ENCODE data around the gene CD27. TPM values are rescaled to one million over a fixed set of nuclear protein-coding genes. Genes with fewer than 3 reads are reported as not detected.

Gene CD27
- total RNA-seq, 1 donor from 2014 or later = not detected

DNA sequence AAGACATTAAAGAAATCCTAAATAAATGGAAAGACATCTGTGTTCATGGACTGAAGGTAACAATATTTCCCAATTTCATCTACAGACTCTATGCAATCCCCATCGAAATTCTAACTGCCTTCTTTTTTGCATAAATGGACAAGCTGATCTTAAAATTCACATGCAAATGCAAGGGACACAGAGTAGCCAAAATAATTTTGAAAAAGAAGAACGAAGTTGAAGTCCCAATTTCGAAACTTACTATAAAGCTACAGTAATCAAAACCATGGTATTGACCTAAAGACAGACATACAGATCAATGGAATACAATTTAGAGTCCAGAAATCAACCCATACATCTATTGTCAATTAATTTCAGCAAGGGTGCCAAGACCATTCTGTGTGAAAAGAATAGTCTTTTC lies 16.4 kb upstream of the CD27 start:
- Mint-ChIP-seq H3K27me3 (ENCODE audit: low read depth) (peaks cover 3% of the 10 kb centered on the region), H3K4me3 (no peak overlapping the region), H3K9me3 (peaks cover 3% of the 10 kb centered on the region), H3K27ac (ENCODE audit: unreplicated experiment) (no peak overlapping the region), H3K36me3 (ENCODE audit: low read depth) (no peaks in the 10 kb centered on the region), H3K4me1 (peaks cover 18% of the 10 kb centered on the region)
- TF ChIP-seq, protein P1, sequence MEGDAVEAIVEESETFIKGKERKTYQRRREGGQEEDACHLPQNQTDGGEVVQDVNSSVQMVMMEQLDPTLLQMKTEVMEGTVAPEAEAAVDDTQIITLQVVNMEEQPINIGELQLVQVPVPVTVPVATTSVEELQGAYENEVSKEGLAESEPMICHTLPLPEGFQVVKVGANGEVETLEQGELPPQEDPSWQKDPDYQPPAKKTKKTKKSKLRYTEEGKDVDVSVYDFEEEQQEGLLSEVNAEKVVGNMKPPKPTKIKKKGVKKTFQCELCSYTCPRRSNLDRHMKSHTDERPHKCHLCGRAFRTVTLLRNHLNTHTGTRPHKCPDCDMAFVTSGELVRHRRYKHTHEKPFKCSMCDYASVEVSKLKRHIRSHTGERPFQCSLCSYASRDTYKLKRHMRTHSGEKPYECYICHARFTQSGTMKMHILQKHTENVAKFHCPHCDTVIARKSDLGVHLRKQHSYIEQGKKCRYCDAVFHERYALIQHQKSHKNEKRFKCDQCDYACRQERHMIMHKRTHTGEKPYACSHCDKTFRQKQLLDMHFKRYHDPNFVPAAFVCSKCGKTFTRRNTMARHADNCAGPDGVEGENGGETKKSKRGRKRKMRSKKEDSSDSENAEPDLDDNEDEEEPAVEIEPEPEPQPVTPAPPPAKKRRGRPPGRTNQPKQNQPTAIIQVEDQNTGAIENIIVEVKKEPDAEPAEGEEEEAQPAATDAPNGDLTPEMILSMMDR (conservative IDR thresholded peaks at IDR 0.05) = no peak
- DNase-seq (ENCODE audit: low read depth, low spot score) = no peak

DNA sequence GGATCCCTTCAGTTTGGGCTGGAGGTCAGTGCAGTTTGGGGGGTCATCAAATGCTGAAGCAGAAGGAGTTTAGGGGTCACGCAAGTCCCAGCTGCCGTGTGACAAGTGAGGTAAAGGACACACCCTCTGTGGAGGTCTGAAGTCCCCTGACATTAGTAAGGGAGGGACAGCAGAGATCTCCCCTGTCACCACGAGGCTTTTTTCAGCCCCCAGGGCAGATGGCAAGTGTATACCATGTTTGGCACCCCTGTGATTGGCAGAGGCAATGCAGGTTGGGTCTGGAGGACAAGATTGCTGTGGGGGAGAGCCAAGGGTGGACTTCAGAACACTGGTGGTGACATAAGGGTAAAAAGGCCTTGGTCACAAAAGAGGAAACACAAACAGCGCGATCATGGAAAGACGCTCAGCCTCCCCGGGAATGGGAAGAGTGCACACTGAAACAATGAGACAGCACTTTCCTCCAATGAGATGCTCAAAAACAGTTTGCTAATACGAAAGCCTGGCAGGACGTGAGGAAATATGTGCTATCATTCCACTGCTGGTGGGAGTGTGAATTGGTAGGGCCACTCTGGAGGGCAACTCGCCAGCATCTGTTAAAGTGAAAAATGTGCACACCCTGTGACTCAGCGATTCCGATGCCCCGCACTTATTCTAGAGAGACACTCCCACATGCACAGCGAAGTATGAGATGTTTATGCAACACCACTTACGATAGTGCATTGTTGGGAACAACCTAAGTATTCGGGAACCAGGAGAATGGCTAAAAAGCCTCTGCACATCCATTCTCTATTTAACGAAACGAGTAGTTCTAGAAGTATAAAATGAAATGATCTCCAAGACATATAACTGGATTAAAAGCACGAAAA lies 14.4 kb upstream of the CD27 start:
- TF ChIP-seq, protein P1 (conservative IDR thresholded peaks at IDR 0.05) = no peak
- H3K4me1 Mint-ChIP-seq = peaks cover 15% of the 10 kb centered on the region
- no peak overlapping the region for H3K27ac Mint-ChIP-seq (ENCODE audit: unreplicated experiment)
- H3K9me3 Mint-ChIP-seq = no peaks in the 10 kb centered on the region
- no peaks in the 10 kb centered on the region for H3K27me3 Mint-ChIP-seq (ENCODE audit: low read depth)
- no peaks in the 10 kb centered on the region for H3K36me3 Mint-ChIP-seq (ENCODE audit: low read depth)
- no peak for DNase-seq (ENCODE audit: low read depth, low spot score)
- no peak overlapping the region for H3K4me3 Mint-ChIP-seq

DNA sequence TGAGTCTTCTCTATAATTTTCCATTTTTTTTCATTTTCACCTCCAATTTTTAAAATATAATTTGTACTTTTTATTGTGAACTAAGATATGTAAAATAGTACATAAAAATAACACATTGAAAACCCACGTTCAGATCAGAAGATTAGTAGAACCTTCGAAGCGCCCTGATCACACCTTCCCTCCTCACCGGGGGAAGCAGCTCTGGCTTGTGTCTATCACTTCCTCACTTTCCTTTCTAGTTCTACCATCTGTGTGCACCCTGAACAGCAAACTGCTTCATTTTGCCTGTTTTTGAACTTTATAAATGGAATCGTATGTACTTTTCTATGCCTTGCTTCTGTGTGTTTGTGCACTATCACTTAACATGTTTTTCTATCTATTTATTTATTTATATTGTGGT lies 11.8 kb upstream of the CD27 start:
- H3K9me3 Mint-ChIP-seq = no peaks in the 10 kb centered on the region
- DNase-seq (ENCODE audit: low read depth, low spot score) = no peak
- no peaks in the 10 kb centered on the region for H3K36me3 Mint-ChIP-seq (ENCODE audit: low read depth)
- no peak overlapping the region for H3K27ac Mint-ChIP-seq (ENCODE audit: unreplicated experiment)
- H3K4me3 Mint-ChIP-seq = no peak overlapping the region
- no peaks in the 10 kb centered on the region for H3K27me3 Mint-ChIP-seq (ENCODE audit: low read depth)
- peaks cover 15% of the 10 kb centered on the region for H3K4me1 Mint-ChIP-seq
- TF ChIP-seq, protein P1 (conservative IDR thresholded peaks at IDR 0.05) = no peak

DNA sequence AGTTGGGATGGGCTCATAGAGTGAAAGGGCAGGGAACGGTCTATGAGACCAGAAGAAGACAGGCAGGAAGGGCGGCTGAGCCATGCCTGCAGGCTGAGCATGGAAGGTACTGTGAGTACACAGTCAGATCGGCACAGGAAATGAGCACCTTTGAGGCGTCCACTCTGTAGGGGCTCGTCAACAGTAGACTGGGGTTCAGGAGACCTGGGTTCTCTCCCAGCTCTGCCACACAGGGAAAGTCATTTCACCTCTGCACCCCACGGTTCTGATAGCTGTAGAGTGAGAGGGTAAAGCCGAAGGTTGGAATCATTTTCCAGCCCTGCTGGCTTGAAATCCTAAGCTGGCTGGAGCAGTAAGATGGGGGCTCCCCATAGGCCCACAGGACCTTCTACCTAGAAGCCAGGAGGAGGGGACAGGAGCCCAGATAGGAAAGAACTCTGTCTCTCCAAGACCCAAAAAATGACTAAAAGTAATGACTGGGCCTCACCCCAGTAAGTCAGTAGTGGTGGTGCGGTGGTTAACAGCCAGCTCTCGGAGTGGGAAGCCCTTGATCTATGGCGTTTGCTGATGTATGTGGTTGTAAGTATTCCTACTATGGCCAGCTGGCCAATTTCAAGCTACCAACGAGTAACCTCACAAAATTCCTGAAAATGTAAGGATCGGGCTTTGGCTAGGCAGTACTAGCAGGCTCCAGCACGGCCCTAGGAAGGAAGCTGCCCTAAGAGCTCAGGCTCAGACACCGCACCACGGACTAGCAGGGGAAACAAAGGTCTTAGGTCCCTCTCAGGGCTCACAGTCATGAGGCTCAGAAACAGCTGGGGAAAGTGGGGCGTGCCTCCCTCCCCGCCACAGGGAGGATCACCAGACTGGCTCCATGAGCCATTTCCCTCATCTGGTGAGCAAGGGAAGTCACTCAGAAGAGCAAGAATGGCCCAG lies 10.3 kb upstream of the CD27 start:
- H3K36me3 Mint-ChIP-seq (ENCODE audit: low read depth) = no peaks in the 10 kb centered on the region
- no peaks in the 10 kb centered on the region for H3K27me3 Mint-ChIP-seq (ENCODE audit: low read depth)
- TF ChIP-seq, protein P1 (conservative IDR thresholded peaks at IDR 0.05) = no peak
- H3K4me1 Mint-ChIP-seq = peaks cover 15% of the 10 kb centered on the region
- DNase-seq (ENCODE audit: low read depth, low spot score) = no peak
- no peaks in the 10 kb centered on the region for H3K9me3 Mint-ChIP-seq
- H3K4me3 Mint-ChIP-seq = no peak overlapping the region
- no peak overlapping the region for H3K27ac Mint-ChIP-seq (ENCODE audit: unreplicated experiment)

DNA sequence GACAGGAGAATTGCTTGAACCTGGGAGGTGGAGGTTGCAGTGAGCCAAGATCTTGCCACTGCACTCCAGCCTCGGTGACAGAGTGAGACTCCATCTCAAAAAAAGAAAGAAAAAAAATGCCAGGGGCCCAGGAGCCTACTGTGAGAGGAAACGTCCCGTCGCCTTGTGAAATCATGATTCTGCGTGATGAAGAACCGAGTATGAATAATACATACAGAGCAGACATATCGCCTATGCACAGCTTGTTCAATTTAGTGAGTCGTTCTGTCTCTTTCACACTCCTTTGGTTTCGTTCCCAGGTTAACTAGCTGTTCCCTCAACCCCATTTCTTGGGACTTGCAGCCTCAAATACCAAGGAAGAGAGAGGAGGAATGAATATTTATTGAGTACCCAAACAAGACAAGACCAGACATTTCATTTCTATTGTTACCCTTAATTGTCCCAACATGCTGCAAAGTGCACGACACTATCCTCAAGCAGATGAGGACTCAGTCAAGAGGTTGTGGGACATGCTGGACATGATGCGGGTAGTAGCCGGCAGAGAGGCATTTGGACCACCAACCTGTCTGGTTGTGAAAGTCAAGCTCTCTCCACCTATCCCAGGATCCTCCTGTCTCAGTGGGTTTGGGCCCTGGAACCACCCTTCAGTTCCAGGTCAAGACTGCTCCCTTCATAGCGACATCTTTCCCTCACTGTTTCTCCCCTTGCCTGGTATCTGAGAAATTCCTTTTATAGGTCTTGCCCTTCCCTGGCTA lies 8.6 kb upstream of the CD27 start:
- H3K27ac Mint-ChIP-seq (ENCODE audit: unreplicated experiment) = no peak overlapping the region
- TF ChIP-seq, protein P1 (conservative IDR thresholded peaks at IDR 0.05) = no peak
- no peaks in the 10 kb centered on the region for H3K9me3 Mint-ChIP-seq
- DNase-seq (ENCODE audit: low read depth, low spot score) = no peak
- H3K4me3 Mint-ChIP-seq = no peak overlapping the region
- no peaks in the 10 kb centered on the region for H3K36me3 Mint-ChIP-seq (ENCODE audit: low read depth)
- peaks cover 2% of the 10 kb centered on the region for H3K4me1 Mint-ChIP-seq
- no peaks in the 10 kb centered on the region for H3K27me3 Mint-ChIP-seq (ENCODE audit: low read depth)

Data from neural crest cell (in vitro differentiated cells).